Measurements from ENCODE around the gene PRKG1. TPM values are rescaled to one million over a fixed set of nuclear protein-coding genes. Genes with fewer than 3 reads are reported as not detected.

Gene PRKG1
- total and polyA plus RNA-seq, 12 donors = 3.8 to 48.1 (median 29.9) TPM

DNA sequence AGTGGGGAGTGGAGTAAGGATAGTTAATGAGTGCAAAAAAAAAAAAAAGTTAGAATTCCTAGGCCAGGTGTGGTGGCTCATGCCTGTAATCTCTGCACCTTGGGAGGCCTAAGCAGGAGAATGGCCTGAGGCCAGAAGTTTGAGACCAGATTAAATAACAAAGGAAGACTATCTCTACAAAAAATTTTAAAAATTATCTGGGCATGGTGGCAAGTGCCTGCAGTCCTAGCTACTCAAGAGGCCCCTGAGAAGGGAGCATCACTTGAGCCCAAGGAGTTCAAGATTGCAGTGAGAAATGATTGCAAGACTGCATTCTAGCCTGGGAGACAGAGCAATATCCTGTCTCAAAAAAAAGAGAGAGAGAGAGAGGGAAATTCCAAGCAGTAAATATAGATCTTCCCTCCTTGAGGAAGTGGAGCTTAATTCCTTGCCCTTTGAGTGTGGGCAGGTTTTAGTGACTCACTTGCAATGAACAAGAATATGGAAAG lies 644.6 kb downstream of the PRKG1 start:
- Histone ChIP-seq H3K9me3 (peaks cover 0 to 4% (median 0%) of the 10 kb centered on the region in 11 donors), H3K4me1 (peaks cover 0 to 4% (median 0%) of the 10 kb centered on the region in 9 donors), H3K4me3 (no peak overlapping the region), H3K36me3 (no peaks in the 10 kb centered on the region), H3K27me3 (no peaks in the 10 kb centered on the region), H3K27ac (no peak overlapping the region)
- intact Hi-C loops (cut with DNase I) = loop anchor here in 1 of 10 donors (10.0 kb wide), 1 partner anchor 236 kb away; no protein-coding TSS in a partner anchor
- peak in 1 of 8 donors; percentile 41 for ATAC-seq
- no peak for TF ChIP-seq CTCF (IDR thresholded peaks at IDR 0.05)
- DNase-seq = no peak

DNA sequence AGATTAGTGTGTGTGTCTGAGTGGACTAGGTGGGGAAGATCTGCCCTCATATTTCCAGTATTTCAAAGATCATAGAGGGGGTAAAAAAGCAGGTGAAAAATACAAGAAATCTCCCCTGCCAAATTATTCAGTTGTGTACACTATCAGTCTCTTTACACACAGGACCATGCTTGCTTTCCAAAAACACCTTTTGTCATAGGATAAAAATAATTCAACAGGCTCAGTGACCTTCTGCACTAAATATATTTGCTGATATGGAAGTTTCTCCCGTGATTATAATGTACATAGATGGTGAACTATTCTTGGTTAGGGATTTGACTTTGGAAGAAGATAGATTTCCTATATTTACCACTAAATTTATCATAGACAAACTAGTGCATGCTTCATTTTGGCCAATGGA lies 649.8 kb downstream of the PRKG1 start:
- H3K27ac ChIP-seq = peak overlapping the region in 5 of 10 donors; percentile 35 to 69 (median 47)

DNA sequence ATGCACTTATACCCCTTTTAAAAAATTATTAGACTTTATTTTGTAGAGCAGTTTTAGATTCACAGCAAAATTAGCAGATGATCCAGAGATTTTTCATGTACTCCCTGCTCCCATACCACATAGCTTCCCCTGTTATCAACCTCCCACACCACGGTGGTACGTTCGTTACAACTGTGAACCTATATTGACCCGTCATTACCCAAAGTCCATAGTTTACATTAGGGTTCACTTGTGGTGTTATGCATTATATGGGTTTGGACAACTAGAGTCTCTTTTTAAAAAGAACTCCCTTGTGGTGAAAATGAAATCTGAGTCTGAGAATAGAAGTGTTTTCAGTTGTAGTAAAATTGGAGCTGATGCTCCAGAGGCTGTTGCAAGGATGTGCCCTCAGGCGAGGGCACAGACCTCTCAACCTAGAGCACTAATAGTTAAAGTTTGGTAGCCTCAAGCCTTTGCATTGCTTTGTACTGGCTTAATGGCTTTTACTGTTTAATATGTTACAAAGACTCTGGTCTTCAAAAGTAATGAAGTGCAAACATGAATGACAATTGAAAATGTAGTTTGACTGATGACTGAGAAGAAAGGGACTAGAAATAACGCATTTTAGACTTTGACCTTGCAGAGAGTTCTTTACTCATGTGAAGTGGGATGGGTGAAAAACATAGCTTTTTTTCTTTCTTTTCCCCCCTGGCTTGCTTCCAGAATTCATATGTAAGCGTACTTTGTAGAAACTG lies 655.7 kb downstream of the PRKG1 start:
- Histone ChIP-seq H3K27ac (no peak overlapping the region), H3K4me1 (peaks cover 0 to 6% (median 0%) of the 10 kb centered on the region in 9 donors), H3K36me3 (no peaks in the 10 kb centered on the region), H3K27me3 (no peaks in the 10 kb centered on the region), H3K9me3 (no peaks in the 10 kb centered on the region), H3K4me3 (no peak overlapping the region)
- DNase-seq (no peak), ATAC-seq (no peak)
- no peak for TF ChIP-seq CTCF (IDR thresholded peaks at IDR 0.05)
- intact Hi-C loops (cut with DNase I) = no loop called here
- WGBS, 2 donors = 88 to 93% methylated on average over 7 of the region's 7 CpGs

More for the DNA sequence above, 649.8 kb downstream of the PRKG1 start:
- no peaks in the 10 kb centered on the region for H3K36me3 ChIP-seq
- no peak overlapping the region for H3K4me3 ChIP-seq
- peaks cover 0 to 11% (median 0%) of the 10 kb centered on the region in 9 donors for H3K4me1 ChIP-seq
- intact Hi-C loops (cut with DNase I) = no loop called here
- DNase-seq (no peak), ATAC-seq (peak in 7 of 8 donors; percentile 47 to 96 (median 79))
- no peaks in the 10 kb centered on the region for H3K27me3 ChIP-seq
- WGBS, 2 donors = 33 to 41% methylated on average over 1 of the region's 1 CpG
- TF ChIP-seq CTCF (IDR thresholded peaks at IDR 0.05) = no peak
- H3K9me3 ChIP-seq = peaks cover 0 to 4% (median 0%) of the 10 kb centered on the region in 11 donors

- intact Hi-C loops (cut with DNase I) = no loop called here
- no peak overlapping the region for H3K27ac ChIP-seq
Observed at GRCh38 chr10:51733057-51733456, 658.8 kb downstream of the PRKG1 start.

More at GRCh38 chr10:51733057-51733456, 658.8 kb downstream of the PRKG1 start:
- Histone ChIP-seq H3K9me3 (no peaks in the 10 kb centered on the region), H3K4me3 (no peak overlapping the region), H3K36me3 (no peaks in the 10 kb centered on the region), H3K27me3 (no peaks in the 10 kb centered on the region), H3K4me1 (peaks cover 0 to 6% (median 0%) of the 10 kb centered on the region in 9 donors)
- no peak for ATAC-seq
- WGBS, 2 donors = 67 to 81% methylated on average over 1 of the region's 1 CpG
- TF ChIP-seq CTCF (IDR thresholded peaks at IDR 0.05) = no peak
- DNase-seq = no peak
